ENCODE measurements around the gene FHIT.

The FHIT gene

DNA sequence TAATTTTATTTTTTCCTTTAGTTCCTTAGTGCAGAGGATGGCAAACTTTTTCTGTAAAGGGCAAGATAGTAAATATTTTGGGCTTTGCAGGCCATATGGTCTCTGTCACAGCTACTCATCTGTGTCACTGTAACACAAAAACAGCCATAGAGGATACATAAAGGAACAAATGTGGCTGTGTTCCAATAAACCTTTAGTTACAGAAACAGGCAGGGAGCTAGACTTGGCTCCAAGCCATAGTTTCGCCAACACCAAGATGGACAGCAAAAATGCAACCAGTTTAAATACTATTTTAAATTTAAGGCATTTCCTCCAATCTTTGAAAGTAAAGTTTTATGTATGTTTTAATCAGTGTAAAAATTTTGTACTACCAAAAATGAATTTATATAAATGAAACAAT, 753.4 kb downstream of the FHIT start:
- TF ChIP-seq, protein P1, sequence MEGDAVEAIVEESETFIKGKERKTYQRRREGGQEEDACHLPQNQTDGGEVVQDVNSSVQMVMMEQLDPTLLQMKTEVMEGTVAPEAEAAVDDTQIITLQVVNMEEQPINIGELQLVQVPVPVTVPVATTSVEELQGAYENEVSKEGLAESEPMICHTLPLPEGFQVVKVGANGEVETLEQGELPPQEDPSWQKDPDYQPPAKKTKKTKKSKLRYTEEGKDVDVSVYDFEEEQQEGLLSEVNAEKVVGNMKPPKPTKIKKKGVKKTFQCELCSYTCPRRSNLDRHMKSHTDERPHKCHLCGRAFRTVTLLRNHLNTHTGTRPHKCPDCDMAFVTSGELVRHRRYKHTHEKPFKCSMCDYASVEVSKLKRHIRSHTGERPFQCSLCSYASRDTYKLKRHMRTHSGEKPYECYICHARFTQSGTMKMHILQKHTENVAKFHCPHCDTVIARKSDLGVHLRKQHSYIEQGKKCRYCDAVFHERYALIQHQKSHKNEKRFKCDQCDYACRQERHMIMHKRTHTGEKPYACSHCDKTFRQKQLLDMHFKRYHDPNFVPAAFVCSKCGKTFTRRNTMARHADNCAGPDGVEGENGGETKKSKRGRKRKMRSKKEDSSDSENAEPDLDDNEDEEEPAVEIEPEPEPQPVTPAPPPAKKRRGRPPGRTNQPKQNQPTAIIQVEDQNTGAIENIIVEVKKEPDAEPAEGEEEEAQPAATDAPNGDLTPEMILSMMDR (IDR thresholded peaks at IDR 0.05; ENCODE audit: borderline replicate concordance, insufficient read depth, low read depth, low read length) = no peak
- H3K4me3 ChIP-seq (ENCODE audit: low read depth, low read length) = no peak overlapping the region

DNA sequence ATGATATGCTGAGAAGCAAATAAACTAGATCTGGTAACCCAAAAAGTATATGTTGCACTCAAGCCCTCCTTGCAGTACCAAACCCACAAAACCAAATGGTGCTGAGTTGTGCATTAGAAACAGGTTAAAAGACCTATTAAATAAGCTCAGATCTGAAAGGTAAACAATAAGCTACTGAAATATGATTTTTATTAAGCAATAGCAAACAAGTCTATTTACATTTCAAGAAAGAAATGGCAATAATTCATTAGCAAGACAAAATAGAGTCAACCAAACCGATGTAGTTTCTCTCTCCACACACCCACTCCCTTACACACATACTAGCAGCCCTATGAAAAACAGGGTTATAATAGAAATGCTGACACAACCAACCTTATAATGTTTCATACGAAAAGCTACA, 760.3 kb downstream of the FHIT start:
- TF ChIP-seq, protein P1 (IDR thresholded peaks at IDR 0.05; ENCODE audit: borderline replicate concordance, insufficient read depth, low read depth, low read length) = no peak
- no peak overlapping the region for H3K4me3 ChIP-seq (ENCODE audit: low read depth, low read length)

DNA sequence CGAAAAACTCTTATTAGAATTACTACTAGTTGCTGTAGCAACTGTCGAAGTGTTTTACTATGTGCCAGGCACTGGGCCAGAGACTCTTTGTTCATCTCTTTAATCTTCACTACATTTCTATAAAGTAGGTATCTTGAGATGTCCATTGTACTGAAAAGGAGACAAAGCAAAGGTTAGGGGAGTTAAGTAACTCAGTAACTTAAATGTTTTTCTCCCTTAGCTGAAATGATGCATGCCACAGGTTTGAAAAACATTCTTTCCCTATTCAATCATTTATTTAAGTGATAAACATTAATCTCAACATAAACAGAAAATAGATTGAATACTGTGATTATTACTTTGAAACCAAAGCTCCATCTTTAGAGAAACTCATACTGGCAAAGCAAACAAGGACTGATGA, 776.2 kb downstream of the FHIT start:
- TF ChIP-seq, protein P1 (IDR thresholded peaks at IDR 0.05; ENCODE audit: borderline replicate concordance, insufficient read depth, low read depth, low read length) = no peak
- H3K4me3 ChIP-seq (ENCODE audit: low read depth, low read length) = no peak overlapping the region

DNA sequence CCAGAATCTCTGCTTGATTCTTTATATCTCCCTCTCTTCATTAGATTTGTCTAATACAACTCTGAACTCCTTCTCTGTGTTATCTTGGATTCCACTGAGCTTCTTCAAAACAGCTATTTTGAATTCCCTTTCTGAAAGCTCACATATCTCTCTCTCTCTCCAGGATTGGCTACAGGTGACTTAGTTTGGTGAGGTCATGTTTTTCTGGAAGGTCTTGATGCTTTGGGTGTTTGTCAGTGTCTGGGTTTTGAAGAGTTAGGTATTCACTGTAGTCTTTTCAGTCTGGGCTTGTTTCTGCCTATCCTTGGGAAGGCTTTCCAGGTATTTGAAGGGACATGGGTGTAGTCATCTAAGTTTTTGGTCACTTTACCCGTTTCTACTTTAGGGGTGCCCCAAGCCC, 781.8 kb downstream of the FHIT start:
- H3K4me3 ChIP-seq (ENCODE audit: low read depth, low read length) = no peak overlapping the region
- TF ChIP-seq, protein P1 (IDR thresholded peaks at IDR 0.05; ENCODE audit: borderline replicate concordance, insufficient read depth, low read depth, low read length) = no peak

DNA sequence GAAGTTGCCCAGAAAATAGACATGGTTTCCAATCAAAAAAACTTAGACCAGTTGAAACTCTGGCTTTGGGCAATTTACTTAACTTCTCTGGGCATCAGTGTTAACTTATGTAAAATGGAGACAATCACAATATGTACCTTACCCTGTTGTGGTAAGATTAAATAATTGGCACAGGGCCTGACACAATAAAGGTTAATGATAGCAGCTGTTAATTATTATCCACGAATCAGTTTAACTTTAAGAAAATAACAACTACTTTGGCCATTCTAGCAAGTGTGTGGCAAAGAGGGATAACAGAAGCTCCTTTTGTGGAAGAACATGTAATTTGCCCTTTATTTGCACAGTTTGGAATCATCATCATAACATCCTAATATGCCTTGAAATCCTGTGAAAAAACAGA, 787.6 kb downstream of the FHIT start:
- TF ChIP-seq, protein P1 (IDR thresholded peaks at IDR 0.05; ENCODE audit: borderline replicate concordance, insufficient read depth, low read depth, low read length) = no peak
- H3K4me3 ChIP-seq (ENCODE audit: low read depth, low read length) = no peak overlapping the region

DNA sequence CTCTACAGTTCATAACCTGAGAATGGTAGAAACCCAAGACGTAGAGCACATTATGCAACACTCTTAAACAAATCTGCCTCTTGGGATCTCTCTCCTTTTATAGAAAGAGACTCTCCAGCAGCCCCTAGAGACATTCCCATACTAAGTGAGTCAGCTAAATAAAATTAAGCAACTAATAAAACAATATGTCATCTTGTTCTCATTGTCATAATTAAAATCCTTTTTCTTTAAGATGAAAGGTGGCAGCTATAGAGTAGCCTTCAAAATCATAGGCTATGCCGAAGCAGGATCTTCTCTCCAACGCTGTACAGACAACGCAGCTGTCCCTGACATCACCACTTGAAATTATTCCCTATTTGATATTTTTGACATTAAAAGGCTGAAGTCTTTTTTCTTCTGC, 790.0 kb downstream of the FHIT start:
- H3K4me3 ChIP-seq (ENCODE audit: low read depth, low read length) = no peak overlapping the region
- TF ChIP-seq, protein P1 (IDR thresholded peaks at IDR 0.05; ENCODE audit: borderline replicate concordance, insufficient read depth, low read depth, low read length) = no peak

DNA sequence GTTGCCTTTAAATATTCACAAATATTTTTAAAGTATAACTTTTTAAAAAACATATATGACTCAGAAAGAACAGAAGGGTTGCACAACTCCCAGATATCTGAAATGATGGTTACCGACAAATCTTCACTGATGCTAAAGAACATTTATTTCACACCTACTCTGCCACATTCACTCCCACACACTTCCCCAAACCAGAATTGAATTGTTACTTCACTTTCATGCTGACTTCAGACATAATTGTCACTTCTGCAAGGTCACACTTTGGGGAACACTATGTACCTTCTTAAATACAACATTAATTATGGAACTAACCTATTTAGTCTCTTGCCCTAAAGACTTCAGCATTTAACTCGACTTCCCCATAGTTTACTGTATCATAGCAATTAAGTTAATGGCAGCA, 795.1 kb downstream of the FHIT start:
- TF ChIP-seq, protein P1 (IDR thresholded peaks at IDR 0.05; ENCODE audit: borderline replicate concordance, insufficient read depth, low read depth, low read length) = no peak
- H3K4me3 ChIP-seq (ENCODE audit: low read depth, low read length) = no peak overlapping the region
